Activated CD8-positive, alpha-beta memory T cell treated with anti-CD3 and anti-CD28 coated beads, Interleukin-2, amount 50 U/mL, for 24 hours (primary cell): Measurements from ENCODE around the gene FAM168A.
"Not testable (repeated sequence)": the region's sequence is repeated elsewhere in the genome, so short reads cannot be mapped to it uniquely, and the experiment has no call there.

Source experiments
- DNase-seq: peaks from one replicate; pipeline ENCODE4 v3.0.0-alpha.2; 2020; ENCODE audit errors: extremely low read depth

FAM168A gene

DNA sequence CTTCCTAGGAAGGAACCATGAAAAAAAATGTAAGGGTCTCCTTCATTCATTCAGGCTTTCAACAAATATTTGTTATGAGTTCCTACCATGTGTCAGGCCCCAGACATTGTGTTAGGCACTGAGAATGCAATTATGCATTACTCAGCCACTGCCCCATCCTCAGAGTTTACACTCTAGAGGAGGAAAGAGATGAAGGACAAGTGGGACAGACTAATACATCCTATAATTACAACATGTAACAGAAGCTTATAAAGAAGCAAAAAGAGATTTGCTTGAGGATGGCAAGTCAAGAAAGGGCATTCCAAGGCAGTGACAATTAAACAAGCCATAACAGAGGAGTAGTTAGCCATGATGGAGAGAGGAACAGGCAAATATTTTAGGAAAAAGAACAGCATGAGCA lies 78.6 kb downstream of the FAM168A start:
- no peak for DNase-seq

DNA sequence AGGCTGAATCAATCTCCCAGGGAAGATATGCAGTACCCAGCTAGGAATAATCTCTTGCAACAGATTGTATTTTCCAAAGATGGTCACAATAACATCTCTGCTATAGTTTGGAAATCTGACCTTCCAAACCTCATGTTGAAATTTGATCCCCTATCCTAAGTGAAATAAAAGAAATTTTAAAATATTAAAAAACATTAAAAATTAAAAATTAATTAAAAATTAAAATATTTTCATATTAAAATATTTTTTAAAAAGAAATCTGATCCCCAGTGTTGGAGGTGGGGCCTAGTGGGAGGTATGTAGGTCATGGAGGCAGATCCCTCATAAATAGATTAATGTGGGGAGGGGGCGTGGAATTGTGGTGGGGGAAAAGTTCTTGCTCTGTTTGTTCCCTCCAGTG lies 79.7 kb downstream of the FAM168A start:
- no peak for DNase-seq

DNA sequence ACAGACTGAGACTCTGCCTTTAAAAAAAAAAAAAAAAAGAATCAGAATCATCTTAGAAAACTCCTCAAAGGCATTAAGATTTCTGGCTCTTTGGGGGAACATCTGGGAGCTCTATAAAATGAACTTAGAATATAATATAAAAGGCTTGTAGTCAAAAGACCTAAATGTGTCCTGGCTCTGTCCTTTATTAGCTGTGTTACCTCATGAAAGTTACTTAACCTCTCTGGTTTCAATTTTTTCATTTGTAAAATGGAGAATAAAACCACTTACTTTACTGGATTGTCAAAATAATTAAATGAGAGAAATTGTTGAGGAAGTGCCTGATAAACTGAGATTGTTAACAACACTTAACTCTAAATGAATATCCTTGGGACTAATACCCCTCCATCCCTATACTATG lies 81.8 kb downstream of the FAM168A start:
- DNase-seq = no peak

DNA sequence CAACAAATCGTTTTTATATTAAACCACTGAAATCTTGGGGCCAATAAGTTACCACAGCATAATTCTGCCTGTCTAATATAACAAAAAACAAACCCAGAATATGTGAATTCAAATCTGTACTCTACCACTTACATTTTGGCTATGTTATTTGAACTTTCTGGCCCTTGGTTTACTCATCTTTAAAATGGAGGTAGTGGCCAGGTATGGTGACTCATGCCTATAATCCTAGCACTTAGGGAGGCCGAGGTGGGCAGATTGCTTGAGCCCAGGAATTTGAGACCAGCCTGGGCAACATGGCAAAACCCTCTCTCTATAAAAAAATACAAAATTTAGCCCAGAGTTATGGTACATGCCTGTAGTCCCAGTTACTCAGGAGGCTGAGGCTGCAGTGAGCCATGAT lies 84.2 kb downstream of the FAM168A start:
- no peak for DNase-seq

DNA sequence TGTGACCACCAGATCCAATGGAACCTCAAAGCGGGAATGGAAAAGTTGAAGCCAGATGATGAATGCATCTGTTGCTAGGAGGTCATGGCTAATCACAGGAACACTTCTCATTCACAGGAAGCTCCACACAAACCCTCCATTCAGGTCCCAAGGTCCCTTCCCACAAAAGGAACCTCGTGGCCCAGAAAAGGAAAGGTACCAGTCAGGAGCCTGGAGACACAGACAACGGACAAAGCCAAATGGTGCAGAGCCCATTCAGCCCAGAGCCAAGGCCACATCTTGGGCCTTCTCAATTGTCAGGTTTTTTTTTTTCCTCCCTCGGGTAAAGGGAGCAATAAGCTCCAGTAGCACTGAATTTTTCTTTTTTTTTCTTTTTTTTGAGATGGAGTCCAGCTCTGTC lies 87.0 kb downstream of the FAM168A start:
- DNase-seq = no peak

DNA sequence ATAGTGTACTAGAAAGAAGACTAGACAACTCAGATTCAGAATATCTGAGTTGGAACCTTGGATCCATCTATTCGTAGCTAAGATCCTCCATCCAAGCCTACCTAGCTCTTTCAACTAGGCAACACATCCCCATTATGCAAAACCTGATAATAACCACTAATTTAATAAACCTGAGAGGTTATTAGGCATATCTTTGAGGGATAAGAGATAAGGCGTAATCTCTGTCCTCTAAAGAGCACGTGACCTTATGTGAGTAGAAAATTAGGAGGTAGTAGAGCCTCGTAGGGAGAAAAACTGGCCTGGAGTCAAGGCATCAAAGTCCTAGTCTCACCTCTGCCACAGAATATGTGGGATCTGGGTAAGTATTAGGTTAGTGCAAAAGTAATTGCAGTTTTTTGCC lies 87.8 kb downstream of the FAM168A start:
- DNase-seq = no peak

DNA sequence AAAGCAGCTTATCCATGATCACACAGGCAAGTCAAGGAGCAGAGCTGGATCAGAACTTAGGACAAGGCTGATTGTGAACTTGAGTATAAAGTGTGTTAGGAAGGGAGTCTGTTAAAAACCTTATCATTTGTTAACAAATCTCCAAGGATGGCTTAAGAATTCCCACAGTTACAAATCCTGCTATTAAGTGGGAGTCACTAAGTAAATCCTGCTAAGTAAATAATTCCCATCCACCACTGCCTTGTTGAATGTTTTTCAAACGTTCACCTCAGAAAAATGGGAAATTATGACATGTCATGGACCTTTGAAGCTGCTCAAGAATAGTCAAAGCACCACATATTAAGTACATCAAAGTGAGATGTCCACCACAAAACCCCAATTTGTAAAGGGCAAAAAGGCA lies 88.7 kb downstream of the FAM168A start:
- no peak for DNase-seq

DNA sequence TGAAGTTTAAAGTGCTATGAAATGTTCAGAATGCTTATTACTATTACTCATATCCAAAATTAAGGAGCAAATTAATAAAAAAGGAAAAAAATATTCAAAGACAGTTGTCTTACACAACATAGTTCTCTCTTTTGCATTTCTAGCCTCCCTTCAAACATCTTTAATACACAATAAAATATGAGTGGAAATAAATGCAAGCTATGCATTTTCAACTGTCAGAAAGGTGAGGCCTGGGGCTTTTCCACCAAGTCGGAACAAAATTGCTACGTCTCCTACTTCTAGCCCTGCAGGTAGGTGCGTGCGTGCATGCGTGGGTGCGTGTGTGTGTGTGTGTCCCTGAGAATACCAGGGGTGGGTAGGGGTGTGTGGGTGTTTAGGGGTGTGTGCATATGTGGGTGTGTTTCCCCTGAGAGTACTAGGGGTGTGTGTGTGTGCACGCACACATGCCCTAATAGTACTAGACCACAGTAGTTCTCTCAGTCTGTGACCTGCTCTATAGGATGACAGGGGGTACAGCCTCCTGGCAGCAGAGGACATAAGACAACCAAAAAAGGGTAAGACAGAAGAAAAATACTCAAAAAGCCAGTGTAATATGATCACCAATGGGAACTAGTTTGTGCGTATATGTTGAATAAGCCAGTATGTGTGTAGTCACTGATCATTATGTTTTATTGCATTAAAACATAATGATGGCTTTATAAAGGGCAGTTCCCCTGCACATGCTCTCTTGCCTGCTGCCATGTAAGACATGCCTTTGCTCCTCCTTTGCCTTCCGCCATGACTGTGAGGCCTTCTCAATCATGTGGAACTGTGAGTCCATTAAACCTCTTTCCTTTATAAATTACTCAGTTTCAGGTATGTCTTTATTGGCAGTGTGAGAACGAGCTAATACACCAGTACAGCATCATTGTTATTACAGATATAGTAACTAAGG lies 89.4 kb downstream of the FAM168A start:
- DNase-seq = no peak

DNA sequence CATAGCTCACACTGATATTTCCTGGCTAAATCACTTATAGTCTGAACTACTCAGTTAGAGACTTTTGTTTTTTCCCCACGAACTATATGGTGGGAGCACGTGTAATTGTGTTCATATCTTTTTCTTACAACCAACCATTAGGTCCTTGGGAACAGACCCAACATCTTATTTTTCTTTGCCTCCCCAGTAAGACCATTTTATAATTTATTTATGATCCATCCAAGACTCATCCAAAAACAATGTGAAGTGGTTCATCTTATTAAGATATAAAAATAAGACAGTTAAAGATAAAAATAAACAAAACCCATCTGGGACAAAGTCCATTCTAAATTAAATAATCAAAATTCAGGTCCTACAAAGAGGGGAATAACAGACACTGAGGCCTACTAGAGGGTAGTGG lies 90.8 kb downstream of the FAM168A start:
- DNase-seq = no peak

DNA sequence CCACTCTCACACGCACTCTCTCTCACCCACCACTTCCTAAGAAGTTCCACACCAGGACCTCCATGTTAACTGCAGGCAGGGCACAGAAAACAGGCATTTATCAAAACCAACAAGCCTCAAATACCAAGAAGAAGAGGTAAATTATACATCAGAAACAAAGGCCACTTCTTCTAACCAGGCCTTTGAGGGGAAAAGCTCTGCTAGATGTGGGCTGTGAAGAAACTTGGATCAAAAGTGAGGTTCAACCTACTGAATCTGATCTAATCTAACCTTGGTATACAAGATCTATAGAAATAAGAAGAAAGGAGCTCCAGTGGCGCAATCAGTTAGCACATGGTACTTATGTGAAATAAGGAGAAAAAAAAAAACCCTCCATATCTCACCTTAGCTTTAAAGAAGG lies 91.9 kb downstream of the FAM168A start:
- no peak for DNase-seq

DNA sequence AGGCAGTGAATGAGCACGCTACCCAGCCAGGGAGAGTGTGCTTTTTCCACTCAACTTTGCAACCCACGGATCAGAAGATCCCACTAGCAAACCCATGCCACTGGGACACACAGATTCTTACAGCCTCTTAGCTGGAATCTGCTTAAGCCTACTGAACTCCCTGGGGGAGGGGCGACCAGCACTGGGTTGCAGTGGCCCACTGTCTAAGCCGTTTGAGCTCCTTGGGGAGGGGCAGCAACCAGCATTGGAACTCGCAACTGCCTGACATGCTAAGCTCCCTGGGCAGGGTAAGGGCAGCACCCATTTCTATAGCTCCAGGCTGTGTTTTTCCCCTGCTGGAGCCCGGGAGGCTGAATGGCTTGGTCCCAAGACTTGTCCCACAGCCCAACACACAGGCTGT lies 99.6 kb downstream of the FAM168A start:
- no peak for DNase-seq

DNA sequence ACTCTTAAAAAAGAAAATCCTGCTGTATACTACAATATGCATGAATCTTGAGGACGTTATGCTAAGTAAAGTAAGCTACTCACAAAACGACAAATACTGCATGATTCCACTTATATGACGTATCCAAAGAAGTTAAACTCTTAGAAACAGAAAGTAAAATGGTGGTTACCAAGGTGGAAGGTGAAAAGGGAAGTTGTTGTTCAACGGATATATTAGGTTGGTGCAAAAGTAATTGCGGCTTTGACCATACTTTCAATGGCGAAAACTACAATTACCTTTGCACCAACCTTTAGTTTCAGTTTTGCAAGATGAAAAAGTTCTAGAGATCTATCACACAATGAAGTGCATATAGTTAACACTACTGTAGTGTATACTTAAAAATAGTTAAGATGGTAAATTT lies 101.8 kb downstream of the FAM168A start:
- no peak for DNase-seq

DNA sequence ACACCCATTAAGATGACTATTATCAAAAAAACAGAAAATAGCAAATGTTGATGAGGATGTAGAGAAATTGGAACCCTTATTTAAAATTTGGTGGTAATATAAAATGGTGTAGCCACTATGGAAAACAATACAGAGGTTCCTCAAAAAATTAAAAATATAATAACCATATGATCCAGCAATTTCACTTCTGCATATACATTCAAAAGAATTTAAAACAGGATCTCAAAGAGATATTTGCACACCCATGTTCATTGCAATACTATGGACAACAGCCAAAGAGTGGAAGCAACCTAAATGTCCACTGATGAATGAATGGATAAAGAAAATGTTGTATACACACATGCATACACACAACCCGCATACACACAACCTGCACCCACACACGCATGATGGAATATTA lies 102.2 kb downstream of the FAM168A start:
- no peak for DNase-seq

DNA sequence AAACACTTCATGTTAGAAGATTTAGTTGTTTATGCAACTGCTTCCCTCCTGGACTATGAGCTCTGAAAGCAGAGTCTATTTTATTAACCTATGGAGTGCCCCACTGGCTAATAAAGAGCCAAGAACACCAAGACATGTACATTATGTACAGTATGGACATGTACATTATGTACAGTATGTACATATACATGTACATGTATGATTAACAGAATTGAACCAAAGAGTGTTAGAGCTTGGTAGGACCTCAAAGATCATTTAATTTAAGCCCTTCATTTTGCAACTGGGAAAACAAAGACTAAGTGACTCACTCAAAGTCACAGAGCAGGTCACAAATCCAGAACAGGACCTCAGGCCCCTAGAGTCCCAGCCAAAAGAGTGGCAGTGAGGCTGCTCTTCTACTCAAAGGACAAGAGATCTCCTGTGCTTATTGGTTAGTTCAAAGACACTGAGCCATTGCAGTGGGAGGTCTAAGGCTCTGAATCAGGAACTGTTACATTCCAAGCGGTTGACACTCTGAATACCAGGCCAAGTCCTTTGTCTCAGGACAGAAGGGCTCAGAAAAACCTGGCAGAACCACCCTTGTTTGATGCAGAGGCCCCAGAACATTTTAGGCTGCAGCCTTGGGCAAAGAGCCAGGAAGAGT lies 103.8 kb downstream of the FAM168A start:
- DNase-seq = no peak

DNA sequence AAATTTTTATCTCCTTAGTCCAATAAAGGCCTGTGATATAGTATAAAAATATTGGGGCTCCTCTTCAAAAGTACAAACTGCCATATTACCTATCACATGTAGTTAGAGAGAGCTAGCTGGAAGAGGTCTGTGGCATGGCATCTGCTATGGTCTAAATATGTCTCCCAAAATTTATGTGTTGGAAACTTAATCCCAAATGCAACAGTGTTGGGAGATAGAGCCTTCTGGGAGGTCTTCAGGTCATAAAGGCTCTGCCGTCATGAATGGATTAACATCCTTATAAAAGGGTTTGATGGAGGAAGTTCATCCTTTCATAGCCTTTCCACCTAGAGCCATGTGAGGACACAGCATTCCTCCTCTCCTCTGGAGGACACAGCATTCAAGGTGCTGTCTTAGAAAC lies 116.3 kb downstream of the FAM168A start:
- DNase-seq = no peak

DNA sequence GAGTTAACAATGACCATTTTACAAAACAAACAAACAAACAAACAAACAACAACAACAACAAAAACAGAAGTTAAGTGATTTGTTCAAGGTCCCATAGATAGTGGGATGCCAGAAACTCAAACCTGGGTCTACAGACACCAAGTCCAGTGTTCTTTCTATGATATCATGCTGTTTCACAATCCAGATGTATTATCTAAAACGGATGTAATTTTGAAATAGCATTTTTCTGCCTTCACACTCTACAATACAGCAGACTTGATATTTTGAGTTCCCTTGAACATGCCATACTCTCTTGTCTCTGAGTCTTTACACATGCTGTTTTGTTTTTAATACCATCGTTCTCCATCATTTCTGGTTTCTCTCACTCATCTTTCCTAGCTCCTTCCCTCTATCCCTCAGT lies 117.2 kb downstream of the FAM168A start:
- DNase-seq = no peak

DNA sequence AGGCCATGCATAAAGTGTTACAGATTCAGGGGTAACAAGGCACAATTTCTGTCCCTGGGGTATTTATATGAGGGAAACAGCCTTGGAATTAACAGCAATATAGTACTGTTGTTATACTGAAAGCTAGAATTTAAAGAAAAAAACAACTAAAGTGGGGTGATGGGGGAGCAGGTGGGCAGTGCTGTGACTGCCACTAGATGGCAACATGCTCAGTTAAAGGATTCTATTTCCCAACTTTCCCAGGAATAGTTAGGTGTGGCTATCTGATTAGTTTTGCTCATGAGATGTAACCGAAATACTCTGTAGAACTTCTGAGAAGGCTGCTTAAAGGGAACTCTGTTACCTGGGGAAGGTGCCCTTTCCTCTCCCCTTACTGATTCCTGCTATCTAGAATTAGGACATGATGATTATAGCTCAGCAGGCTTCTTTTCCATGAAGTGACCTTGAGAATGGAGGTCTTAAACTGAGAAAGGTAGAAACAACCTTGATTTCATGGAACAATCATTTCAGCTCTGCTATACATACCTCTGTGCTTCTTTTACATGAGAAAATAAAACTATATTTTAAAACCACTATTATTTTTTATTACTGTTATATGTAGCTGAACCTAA lies 119.1 kb downstream of the FAM168A start:
- no peak for DNase-seq

DNA sequence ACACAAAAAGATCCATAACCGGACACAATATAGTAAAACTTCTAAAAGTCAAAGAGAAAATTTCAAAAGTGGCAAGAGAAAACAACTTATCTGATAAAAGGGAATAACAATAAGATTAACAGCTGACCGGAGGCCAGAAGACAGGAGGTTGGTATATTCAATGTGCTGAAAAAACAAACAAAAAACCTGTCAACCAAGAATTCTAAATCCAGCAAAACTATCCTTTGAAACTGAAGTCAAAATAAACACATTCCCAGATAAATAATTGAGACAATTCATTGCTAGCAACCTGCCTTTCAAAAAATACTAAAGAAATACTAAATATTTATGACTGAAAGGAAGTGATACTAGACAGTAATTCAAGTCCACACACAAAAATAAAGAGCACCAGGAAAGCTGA lies 120.4 kb downstream of the FAM168A start:
- DNase-seq = no peak

DNA sequence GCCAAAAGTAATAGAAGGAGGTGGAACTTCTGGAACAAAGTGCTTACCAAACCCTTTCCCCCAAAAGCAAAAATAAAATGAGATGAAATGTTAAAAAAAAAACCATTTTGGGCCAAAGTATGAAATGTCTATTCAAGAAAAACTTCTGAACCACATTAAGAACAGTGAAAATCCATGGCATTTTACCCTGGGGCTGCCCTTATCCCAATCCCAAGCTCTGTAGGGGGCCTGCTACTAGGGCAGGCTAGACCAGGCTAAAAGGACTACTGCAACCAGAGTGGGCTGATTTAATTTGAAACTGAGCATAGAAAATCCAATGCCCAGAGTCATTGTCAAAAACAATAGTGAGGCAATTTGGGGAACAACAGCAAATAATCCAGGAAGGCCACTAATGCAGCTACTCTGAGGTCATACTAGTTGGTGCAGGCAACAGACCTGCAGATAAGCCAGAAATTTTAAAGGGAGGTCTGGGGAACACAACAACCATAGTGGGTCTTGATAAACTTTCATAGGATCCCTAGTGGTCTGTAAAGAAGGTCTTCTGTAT lies 122.3 kb downstream of the FAM168A start:
- no peak for DNase-seq

DNA sequence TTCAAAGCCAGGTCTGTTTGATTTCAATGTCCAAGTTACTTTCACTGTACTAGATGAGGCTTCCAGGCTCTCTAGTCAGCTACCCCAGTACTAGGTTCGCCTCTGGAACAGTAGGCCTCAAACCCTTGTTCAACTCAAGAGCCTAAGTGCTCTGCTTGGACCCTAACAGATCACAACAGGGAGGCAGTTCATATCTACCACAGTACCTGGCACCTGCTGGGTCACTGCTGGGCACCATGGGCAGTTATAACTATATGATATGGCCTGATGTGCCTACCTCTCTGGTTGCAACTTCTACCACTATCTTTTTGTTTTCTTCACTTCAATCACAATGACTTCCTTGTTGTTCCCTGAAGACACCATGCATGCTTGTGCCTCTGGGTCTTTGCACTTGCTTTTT lies 124.7 kb downstream of the FAM168A start:
- DNase-seq = no peak

DNA sequence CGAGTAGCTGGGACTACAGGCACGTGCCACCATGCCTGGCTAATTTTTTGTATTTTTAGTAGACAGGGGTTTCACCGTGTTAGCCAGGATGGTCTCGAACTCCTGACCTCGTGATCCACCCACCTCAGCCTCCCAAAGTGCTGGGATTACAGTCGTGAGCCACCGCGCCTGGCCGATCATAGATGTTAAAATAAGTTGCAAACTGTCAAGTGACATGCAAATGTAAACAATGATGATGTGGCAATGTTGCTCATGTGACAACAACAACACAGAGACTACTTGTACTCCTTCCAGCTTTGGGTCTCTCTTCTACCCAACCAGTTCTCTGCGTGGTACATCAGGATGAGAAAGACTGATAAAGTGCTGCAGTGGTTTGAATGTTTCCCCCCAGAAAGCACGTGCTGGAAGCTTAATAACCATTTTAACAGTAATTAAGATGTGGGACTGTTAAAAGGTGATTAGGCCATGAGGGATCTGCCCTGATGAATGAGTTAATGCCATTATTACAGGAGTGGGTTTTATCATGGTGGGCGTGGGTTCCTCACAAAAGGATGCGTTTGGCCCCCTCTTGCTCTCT lies 127.8 kb downstream of the FAM168A start:
- DNase-seq = not testable (repeated sequence)

DNA sequence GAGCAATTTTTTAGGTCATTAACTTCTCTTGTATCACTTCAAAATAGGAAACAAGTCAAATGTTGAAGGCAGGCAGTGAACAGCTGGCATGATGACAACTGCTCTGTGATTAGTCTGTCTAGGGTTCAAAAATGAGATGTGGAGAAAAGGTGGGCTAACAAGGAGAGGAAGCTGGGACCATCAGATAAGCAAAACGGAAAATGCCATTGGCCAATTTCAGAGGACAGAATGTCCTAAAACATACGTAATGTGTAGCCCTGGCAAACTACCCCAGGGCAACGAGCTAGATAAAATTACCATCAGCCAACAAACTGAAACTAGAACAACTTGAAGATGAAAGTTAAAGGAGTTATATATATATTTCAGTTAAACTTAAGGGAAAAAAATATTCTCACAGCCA lies 128.5 kb downstream of the FAM168A start:
- DNase-seq = no peak
